ENCODE data around the gene SMDT1.

- TF ChIP-seq CTCF (conservative IDR thresholded peaks at IDR 0.05; ENCODE audit: low read length), result no peak
- TF ChIP-seq EZH2phosphoT487 (IDR thresholded peaks at IDR 0.05; ENCODE audit: borderline replicate concordance, low read depth, low read length), result no peak
Measured at GRCh38 chr22:42066126-42066761, 13.3 kb upstream of the SMDT1 start.
